Hematopoietic multipotent progenitor cell (in vitro differentiated cells): ENCODE measurements around the gene ANAPC2. TPM values are rescaled to one million over a fixed set of nuclear protein-coding genes. Genes with fewer than 3 reads are reported as not detected.

Experiments used
- DNase-seq, 3 donors: peaks; one replicate each; pipeline ENCODE4 v3.0.0-alpha.2; 2011 to 2015; ENCODE audit warnings: low read depth in 2 of 3, low spot score in 2 of 3
- total RNA-seq: library from RNA; depleted of rRNA; stranded (reverse); fragments of >200 nt; gene quantifications from one replicate; pipeline ENCODE4 v1.2.3, GENCODE V29; 2012

Gene ANAPC2, protein sequence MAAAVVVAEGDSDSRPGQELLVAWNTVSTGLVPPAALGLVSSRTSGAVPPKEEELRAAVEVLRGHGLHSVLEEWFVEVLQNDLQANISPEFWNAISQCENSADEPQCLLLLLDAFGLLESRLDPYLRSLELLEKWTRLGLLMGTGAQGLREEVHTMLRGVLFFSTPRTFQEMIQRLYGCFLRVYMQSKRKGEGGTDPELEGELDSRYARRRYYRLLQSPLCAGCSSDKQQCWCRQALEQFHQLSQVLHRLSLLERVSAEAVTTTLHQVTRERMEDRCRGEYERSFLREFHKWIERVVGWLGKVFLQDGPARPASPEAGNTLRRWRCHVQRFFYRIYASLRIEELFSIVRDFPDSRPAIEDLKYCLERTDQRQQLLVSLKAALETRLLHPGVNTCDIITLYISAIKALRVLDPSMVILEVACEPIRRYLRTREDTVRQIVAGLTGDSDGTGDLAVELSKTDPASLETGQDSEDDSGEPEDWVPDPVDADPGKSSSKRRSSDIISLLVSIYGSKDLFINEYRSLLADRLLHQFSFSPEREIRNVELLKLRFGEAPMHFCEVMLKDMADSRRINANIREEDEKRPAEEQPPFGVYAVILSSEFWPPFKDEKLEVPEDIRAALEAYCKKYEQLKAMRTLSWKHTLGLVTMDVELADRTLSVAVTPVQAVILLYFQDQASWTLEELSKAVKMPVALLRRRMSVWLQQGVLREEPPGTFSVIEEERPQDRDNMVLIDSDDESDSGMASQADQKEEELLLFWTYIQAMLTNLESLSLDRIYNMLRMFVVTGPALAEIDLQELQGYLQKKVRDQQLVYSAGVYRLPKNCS
- total RNA-seq, result 59.8 TPM

DNA sequence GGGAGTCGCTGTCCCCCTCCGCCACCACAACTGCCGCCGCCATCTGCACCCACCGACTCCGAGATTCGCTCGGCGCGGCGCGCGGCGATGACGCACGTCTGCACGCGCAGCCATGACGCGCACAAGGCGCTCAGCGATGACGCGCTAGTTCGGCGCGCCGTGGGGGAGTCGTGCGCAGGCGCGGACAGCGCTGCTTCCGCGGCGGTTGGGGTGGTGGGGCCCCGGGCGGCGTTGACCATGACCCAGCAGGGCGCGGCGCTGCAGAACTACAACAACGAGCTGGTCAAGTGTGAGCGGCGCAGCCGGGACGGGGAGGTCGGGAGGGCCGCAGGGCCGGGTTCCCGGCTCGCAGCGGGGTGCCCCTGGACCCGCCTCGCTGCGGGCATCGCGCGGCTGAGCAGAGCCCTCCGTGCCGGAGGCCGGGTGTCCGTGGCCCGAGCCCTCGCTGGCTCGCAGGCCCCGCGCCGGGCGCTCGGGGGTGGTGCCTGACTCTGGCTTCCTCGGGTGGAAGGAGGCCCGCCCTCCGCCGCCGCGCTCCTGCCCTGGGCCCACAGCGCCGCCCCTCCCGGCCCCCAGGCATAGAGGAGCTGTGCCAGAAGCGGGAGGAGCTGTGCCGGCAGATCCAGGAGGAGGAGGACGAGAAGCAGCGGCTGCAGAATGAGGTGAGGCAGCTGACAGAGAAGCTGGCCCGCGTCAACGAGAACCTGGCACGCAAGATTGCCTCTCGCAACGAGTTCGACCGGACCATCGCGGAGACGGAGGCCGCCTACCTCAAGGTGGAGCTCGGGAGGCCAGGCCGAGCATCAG, at the start of gene ANAPC2, which contains the start of gene SSNA1:
ANAPC2 (minus strand) TSS at position 71 of the 807 bp plus-strand sequence; CDS start at position 43, 28 bp downstream.
SSNA1 (plus strand) TSS at position 187 of the 807 bp plus-strand sequence; CDS start at position 238, 51 bp downstream.
- peak; percentile 94 to 99 (median 94) for DNase-seq

- DNase-seq, result no peak
These were observed 48.6 kb upstream of the ANAPC2 start for GRCh38 chr9:137236936-137237421.

DNA sequence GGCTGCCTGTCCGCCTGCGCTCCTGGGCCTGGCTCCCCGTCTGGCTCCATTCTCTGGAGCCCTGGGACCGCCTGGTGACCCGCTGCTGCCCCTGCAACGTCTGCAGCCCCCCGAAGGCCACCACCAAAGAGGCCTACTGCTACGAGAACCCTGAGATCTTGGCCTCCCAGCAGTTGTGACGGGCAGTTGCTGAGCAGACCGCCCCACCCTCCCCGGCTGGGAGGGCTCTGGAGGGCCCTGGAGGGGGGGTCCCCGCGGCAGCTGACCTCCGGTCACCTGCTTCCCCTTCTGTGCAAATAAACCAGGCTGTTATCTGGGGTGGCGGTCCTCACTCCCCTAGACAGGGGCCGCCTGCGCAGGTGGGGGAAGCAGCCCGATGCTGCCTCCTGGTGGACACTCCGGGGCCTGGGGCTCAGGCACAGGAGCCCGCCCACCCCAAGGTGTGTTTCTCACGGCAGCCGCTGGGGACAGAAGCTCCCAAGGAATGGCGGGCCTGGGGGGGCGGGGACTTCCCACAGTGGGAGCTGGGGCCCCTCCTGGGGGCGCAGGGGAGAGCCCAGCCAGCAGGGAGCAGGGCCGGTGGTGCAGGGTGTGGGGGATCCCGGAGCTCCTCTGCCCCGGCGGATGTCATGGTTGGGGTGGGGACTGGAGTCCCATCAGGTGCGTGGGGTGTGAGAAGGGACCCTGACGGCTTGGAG, 48.0 kb upstream of the ANAPC2 start:
- peak; percentile 82 to 94 (median 91) for DNase-seq

DNA sequence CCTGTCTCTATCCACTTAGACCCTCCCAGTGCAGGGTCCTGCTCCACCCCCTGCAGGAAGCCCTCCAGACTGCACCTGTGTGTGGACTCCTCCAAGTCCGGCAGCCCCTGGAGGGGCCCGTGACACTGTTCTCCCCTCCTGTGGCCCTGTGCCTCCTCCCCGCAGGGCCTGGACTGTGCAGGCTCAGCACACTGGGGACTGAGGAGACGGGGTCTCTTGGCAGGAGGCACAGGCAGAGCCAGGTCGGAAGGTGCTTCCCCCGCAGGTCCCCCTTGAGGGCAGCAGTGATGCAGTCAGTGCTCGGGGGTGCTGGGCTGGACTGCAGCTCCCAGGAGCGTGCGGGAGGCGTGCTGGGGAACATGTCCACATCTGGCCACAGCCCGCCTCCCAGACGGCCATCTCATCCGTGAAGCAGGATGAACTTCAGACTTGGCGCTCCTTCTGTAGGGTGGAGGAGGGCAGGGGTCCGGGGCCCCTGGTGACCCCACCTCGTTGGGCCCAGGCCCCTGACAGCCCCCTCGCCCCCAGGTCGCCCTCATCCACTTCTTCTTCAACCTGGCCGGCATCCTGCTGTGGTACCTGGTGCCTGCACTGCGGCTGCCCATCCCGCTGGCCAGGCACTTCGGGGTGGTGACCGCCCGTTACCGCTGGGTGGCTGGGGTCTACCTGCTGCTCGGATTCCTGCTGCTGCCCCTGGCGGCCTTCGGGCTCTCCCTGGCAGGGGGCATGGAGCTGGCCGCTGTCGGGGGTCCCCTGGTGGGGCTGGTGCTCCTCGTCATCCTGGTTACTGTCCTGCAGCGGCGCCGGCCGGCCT, 47.3 kb upstream of the ANAPC2 start:
- no peak for DNase-seq

DNA sequence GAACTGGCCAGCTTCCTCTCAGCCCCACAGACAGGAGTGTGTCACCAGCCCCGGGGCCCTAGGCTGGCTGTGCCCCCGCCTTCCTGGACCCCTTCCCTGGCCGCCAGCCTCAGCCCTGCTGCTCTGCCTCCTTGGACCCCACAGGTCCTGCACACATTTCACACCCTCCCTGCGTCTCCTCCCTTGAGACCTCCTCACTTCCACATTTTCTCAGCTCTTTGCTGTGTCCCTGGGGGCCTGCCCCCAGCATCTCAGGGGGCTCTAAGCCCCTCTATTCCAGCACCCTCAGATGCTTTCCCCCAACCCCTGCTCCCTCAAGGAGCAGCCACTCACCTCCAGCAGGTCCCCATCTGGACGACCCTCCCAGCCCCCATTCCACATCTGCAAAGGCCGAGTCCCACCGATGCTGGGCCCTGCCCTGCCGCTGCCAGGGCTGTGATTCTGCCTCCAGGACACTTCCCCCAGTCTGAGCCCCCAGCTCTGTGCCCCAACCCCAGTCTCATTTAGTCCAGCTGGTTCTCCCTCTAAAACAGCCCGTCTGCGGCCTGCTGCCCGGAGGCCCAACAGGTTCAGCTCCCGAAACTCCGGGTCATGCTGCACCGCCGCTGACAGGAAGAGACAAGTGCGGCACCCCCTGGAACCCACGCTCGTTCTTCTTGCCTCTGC, 46.5 kb upstream of the ANAPC2 start:
- DNase-seq, result no peak

DNA sequence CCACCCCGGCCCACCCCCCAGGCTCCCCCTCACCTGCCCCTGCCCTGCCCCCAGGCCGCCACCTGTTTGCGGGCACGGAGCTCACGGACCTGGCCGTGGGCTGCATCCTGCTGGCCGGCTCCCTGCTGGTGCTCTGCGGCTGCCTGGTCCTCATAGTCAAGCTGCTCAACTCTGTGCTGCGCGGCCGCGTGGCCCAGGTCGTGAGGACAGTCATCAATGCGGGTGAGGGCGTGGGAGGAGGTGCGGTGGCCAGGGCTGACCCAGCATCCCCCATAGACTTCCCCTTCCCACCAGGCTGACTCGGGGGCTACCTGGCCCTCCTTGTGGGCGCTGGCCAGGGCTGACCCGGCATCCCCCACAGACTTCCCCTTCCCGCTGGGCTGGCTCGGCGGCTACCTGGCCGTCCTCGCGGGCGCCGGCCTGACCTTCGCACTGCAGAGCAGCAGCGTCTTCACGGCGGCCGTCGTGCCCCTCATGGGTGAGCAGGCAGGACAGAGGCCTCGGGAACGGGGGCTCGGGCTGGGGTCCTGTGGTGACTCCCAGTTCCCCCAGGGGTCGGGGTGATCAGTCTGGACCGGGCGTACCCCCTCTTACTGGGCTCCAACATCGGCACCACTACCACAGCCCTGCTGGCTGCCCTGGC, 45.8 kb upstream of the ANAPC2 start:
- no peak for DNase-seq

DNA sequence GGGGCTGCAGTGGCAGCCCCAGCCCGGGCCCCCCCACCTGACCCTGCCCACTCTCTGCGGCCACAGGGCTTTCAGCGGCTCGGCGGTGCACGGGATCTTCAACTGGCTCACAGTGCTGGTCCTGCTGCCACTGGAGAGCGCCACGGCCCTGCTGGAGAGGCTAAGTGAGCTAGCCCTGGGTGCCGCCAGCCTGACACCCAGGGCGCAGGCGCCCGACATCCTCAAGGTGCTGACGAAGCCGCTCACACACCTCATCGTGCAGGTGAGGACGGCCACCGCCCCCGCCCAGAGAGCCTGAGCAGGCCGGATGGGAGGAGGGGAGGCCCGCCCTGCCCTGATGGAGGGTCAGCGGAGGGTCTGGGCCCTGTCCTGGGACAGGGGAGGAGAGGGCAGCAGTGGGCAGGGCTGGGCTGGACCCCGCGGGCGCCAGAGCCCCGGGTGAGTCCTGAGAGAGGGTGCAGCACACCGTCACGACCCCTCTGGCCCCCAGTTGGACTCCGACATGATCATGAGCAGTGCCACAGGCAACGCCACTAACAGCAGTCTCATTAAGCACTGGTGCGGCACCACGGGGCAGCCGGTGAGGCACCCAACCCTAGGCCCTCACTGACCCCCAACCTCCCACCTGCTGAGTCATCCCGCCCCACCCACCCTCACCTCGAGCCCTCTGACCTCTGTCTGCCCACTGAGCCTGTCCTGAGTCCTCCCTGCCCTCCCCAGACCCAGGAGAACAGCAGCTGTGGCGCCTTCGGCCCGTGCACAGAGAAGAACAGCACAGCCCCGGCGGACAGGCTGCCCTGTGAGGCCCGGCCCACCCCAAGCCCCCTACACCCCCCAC, 45.0 kb upstream of the ANAPC2 start:
- no peak for DNase-seq

DNA sequence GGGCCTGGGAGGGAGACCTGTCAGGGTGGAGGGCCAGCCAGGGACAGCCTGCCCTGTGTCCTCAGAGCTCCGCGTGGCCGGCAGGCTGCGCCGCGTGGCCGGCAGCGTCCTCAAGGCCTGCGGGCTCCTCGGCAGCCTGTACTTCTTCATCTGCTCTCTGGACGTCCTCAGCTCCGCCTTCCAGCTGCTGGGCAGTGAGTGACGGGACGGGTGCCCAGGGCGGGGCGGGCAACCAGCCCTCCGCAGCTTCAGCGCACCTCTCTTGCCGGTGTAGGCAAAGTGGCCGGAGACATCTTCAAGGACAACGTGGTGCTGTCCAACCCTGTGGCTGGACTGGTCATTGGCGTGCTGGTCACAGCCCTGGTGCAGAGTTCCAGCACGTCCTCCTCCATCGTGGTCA, 44.1 kb upstream of the ANAPC2 start:
- no peak for DNase-seq

GRCh38 chr9:137232101-137232500, 43.7 kb upstream of the ANAPC2 start:
- DNase-seq, result no peak

DNA sequence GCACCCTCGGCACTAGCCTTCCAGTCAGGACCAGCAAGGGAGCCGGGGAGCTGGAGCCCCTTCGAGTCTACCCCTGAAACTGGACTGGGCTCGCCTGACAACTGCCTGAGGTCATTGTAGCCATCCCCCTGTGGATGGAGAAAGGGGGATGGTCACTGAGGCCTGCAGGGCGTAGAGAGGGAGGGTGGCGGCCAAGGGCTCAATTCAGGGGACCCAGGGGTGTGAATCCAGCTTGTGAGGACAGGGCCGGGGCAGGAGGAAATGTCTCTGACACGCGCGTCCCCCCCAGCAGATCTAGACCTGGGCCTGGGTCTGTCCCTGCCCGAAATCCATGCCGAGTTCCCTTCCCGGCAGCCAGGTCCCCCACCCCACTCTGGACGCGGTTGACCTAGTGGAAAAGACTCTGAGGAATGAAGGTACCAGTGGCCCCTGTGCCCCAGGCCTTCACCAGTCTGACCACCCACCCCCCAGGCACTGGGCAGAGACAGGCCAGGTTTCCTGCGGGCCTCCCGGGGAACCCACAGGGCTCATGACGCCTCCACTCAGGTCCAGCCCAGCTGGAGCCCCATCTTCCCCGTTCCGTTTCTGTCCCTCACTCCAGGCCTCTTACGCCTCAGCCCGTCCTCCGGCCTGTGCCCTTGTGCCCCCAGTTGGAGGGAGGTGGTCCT, 43.1 kb upstream of the ANAPC2 start:
- no peak for DNase-seq

GRCh38 chr9:137230705-137231371, 42.5 kb upstream of the ANAPC2 start, which contains the start of gene SLC34A3:
Gene SLC34A3, plus strand, starts transcription at chr9:137230901. Its CDS starts 802 bp downstream, at chr9:137231703.
- no peak for DNase-seq

DNA sequence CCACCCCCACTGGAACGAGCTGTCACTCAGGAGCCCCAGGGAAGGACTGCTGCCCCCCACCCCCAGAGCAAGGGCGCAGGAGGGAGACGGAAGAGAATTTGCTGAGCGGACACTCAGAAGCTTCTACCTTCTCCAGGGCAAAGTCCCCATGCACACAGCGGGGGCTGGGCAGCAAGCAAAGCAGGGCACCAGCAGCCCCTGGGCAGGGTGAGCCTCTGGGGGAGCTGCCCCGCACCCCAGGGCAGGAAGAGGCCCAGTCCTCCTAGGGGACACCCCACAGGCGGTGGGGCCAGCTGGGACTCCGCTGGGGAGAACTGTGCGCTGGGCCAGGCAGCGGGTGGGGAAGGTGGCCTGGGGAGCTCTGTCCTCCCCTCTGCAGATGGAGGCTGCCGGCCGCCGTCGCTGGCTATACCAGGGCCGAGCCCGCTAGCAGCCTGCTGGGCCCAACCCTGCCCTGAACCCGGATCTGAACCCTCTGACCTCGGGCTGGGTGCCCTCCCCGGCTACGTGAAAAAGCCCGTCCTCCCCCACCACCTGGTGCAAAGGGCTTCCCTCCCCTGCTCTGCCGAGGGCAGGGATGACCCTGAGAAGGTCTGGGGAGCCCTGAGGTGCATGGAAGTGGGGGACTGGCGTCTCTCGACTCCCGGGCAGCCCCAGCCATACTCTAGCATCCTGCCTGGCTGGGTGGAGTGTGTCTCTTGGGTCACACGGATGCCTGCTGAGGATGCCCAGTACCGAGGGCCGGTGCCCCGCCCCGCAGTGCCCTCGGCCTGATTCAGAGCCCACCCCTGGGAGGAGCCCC, 41.7 kb upstream of the ANAPC2 start:
- DNase-seq, result no peak

GRCh38 chr9:137228968-137229896, 40.9 kb upstream of the ANAPC2 start:
- no peak for DNase-seq

GRCh38 chr9:137228506-137228967, 40.2 kb upstream of the ANAPC2 start:
- no peak for DNase-seq
